Stomach (tissue), 4 donors: ENCODE data around the gene C4B.
"Not testable (repeated sequence)": the region's sequence is repeated elsewhere in the genome, so short reads cannot be mapped to it uniquely, and the experiment has no call there.

Experiments used
- EP300 ChIP-seq: sonication (generic); formaldehyde crosslinking; IDR thresholded peaks from one replicate; pipeline ENCODE4 v1.6.1; 2017; ENCODE audit warnings: antibody characterized with exemption
- POLR2A ChIP-seq, 4 donors: fragments of 450-650 bp; IDR thresholded peaks; one replicate each; pipeline ENCODE4 v1.6.1; 2016; ENCODE audit warnings: antibody characterized with exemption in 4 of 4, control low read depth in 2 of 4, mild to moderate bottlenecking in 1 of 4, moderate library complexity in 1 of 4
- POLR2AphosphoS5 ChIP-seq, 3 donors: sonication (generic); formaldehyde crosslinking; IDR thresholded peaks; one replicate each; pipeline ENCODE4 v1.6.1; 2016; ENCODE audit warnings: antibody characterized with exemption in 3 of 3
- TF ChIP-seq, protein P1 (sequence below), 7 experiments: fragments of 450-650 bp in 4 of 7; fragments of 200-600 bp in 3 of 7; sonication (generic) in 3 of 7; IDR thresholded peaks; one replicate each; pipeline ENCODE4 v1.5.1; 2016 to 2019; ENCODE audit warnings: antibody characterized with exemption in 7 of 7, control low read depth in 2 of 7, mild to moderate bottlenecking in 1 of 7

DNA sequence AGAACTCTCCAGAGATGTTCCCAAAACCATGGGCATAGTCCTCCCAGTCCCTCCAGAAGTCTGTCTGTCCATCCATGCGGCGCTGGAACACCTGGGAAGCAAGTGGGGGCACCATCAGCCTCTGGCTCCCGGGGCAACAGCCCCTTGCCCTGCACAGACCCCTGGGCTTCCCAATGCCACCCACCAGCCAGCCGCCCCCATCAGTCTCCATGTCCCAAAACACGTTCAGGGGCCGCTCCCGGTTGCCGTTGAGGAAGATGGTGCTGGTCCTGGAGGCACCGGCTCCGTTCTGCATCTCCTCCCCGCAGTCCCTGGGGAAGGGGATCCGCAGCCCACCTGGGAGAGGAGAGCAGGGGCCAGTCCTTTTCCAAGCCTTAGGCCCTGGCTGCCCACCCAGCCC, 5.1 kb upstream of the C4B start:
- TF ChIP-seq, protein P1, sequence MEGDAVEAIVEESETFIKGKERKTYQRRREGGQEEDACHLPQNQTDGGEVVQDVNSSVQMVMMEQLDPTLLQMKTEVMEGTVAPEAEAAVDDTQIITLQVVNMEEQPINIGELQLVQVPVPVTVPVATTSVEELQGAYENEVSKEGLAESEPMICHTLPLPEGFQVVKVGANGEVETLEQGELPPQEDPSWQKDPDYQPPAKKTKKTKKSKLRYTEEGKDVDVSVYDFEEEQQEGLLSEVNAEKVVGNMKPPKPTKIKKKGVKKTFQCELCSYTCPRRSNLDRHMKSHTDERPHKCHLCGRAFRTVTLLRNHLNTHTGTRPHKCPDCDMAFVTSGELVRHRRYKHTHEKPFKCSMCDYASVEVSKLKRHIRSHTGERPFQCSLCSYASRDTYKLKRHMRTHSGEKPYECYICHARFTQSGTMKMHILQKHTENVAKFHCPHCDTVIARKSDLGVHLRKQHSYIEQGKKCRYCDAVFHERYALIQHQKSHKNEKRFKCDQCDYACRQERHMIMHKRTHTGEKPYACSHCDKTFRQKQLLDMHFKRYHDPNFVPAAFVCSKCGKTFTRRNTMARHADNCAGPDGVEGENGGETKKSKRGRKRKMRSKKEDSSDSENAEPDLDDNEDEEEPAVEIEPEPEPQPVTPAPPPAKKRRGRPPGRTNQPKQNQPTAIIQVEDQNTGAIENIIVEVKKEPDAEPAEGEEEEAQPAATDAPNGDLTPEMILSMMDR (IDR thresholded peaks at IDR 0.05) = not testable (repeated sequence)
- TF ChIP-seq POLR2AphosphoS5 (IDR thresholded peaks at IDR 0.05); POLR2A (IDR thresholded peaks at IDR 0.05); EP300: not testable (repeated sequence)
